Stomach (tissue), 9 donors: Measurements from ENCODE around the gene RAB12. TPM values are rescaled to one million over a fixed set of nuclear protein-coding genes. Genes with fewer than 3 reads are reported as not detected.
"Not testable (repeated sequence)": the region's sequence is repeated elsewhere in the genome, so short reads cannot be mapped to it uniquely, and the experiment has no call there.

Experiments
- DNase-seq, 2 donors: peaks; one replicate each; pipeline versions ENCODE4 v3.0.0 to v3.0.0-alpha.2; 2013 to 2019
- H3K27ac ChIP-seq, 5 donors: fragments of 200-600 bp in 4 of 5; sonication (generic) in 4 of 5; one replicate each; pipeline ENCODE4 v1.5.1; 2013 to 2019; ENCODE audit warnings: mild to moderate bottlenecking in 1 of 5, moderate library complexity in 1 of 5
- H3K27me3 ChIP-seq, 3 donors: fragments of 200-600 bp; sonication (generic); one replicate each; pipeline ENCODE4 v1.5.1; 2017 to 2019; ENCODE audit warnings: mixed run types in 1 of 3
- H3K36me3 ChIP-seq, 4 donors: fragments of 200-600 bp; sonication (generic); 1 replicate in 3 of 4; 2 replicates in 1 of 4; pipeline ENCODE4 v1.5.1; 2016 to 2019
- H3K4me1 ChIP-seq, 4 donors: fragments of 200-600 bp; sonication (generic); one replicate each; pipeline ENCODE4 v1.5.1; 2016 to 2019
- H3K4me3 ChIP-seq, 4 donors: fragments of 200-600 bp; sonication (generic) in 3 of 4; one replicate each; pipeline ENCODE4 v1.5.1; 2016 to 2019; ENCODE audit warnings: mild to moderate bottlenecking in 1 of 4
- H3K9me3 ChIP-seq, 4 donors: fragments of 200-600 bp; sonication (generic); one replicate each; pipeline ENCODE4 v1.5.1; 2016 to 2019
- EP300 ChIP-seq: sonication (generic); formaldehyde crosslinking; IDR thresholded peaks from one replicate; pipeline ENCODE4 v1.6.1; 2017; ENCODE audit warnings: antibody characterized with exemption
- POLR2A ChIP-seq, 4 donors: fragments of 450-650 bp; IDR thresholded peaks; one replicate each; pipeline ENCODE4 v1.6.1; 2016; ENCODE audit warnings: antibody characterized with exemption in 4 of 4, control low read depth in 2 of 4, mild to moderate bottlenecking in 1 of 4, moderate library complexity in 1 of 4
- POLR2AphosphoS5 ChIP-seq, 3 donors: sonication (generic); formaldehyde crosslinking; IDR thresholded peaks; one replicate each; pipeline ENCODE4 v1.6.1; 2016; ENCODE audit warnings: antibody characterized with exemption in 3 of 3
- WGBS, 5 donors: extraction: QIAGEN DNeasy Blood & Tissue Kit in 3 of 5; methylation state at CpG; one replicate each; pipeline versions ENCODE4 v1.1.5 to v1.1.7; 2013 to 2018; 5-methylcytosine and 5-hydroxymethylcytosine counted together
- intact Hi-C: fragments of 100-400 bp; cut with DNase I; formaldehyde crosslinking; loops from one replicate; pipeline ENCODE4 v1.15.1; 2023; ENCODE audit warnings: low total_unique reads
- polyA plus RNA-seq, 3 donors: library from polyadenylated mRNA; stranded (reverse); fragments of 200-250 nt; gene quantifications; one replicate each; pipeline ENCODE4 v1.2.3, GENCODE V29; 2013
- total RNA-seq, 5 donors: library from RNA; depleted of rRNA; stranded (reverse); fragments of >200 nt; gene quantifications; one replicate each; pipeline versions ENCODE4 v1.1.0 to v1.2.3, GENCODE V29; 2014 to 2016
- TF ChIP-seq, protein P1 (sequence below), 7 experiments: fragments of 450-650 bp in 4 of 7; fragments of 200-600 bp in 3 of 7; sonication (generic) in 3 of 7; IDR thresholded peaks; one replicate each; pipeline ENCODE4 v1.5.1; 2016 to 2019; ENCODE audit warnings: antibody characterized with exemption in 7 of 7, control low read depth in 2 of 7, mild to moderate bottlenecking in 1 of 7
- donor health status: healthy with polysubstance abuse.
- donor health status: Bipolar disorder and iron deficiency.
- donor health status: healthy.

RAB12 gene
- total and polyA plus RNA-seq, 8 donors = 10.7 to 88.5 (median 21.7) TPM

DNA sequence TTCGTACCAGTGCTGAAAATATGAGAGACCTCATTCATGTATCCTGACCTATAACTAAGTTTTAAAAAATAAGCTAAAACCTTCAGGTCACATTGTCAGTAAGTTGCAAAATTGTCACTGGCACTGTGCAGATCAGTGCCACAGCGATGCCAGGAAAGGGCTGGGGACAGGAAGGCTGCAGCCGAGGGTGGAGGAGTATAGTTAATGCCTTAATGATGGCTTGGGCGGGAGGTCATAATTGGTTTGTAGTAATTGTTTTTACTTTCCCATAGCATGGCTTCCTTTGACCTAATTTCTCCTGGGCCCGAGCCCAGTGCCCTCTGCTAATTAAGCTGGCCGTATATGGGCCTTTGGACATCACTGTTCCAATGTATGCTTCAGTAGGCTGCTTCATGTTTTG, 47.2 kb upstream of the RAB12 start:
- Histone ChIP-seq H3K36me3 (no peaks in the 10 kb centered on the region), H3K27me3 (no peaks in the 10 kb centered on the region), H3K9me3 (no peaks in the 10 kb centered on the region), H3K4me3 (no peak overlapping the region), H3K4me1 (no peaks in the 10 kb centered on the region), H3K27ac (no peak overlapping the region)
- TF ChIP-seq POLR2A (IDR thresholded peaks at IDR 0.05) = no peak
- no peak for TF ChIP-seq POLR2AphosphoS5 (IDR thresholded peaks at IDR 0.05)
- no peak for TF ChIP-seq EP300
- TF ChIP-seq, protein P1, sequence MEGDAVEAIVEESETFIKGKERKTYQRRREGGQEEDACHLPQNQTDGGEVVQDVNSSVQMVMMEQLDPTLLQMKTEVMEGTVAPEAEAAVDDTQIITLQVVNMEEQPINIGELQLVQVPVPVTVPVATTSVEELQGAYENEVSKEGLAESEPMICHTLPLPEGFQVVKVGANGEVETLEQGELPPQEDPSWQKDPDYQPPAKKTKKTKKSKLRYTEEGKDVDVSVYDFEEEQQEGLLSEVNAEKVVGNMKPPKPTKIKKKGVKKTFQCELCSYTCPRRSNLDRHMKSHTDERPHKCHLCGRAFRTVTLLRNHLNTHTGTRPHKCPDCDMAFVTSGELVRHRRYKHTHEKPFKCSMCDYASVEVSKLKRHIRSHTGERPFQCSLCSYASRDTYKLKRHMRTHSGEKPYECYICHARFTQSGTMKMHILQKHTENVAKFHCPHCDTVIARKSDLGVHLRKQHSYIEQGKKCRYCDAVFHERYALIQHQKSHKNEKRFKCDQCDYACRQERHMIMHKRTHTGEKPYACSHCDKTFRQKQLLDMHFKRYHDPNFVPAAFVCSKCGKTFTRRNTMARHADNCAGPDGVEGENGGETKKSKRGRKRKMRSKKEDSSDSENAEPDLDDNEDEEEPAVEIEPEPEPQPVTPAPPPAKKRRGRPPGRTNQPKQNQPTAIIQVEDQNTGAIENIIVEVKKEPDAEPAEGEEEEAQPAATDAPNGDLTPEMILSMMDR (IDR thresholded peaks at IDR 0.05) = no peak
- DNase-seq = no peak
- WGBS, 5 donors = 78 to 89% (median 86%) methylated on average over 6 of the region's 6 CpGs
- intact Hi-C loops = no loop called here

DNA sequence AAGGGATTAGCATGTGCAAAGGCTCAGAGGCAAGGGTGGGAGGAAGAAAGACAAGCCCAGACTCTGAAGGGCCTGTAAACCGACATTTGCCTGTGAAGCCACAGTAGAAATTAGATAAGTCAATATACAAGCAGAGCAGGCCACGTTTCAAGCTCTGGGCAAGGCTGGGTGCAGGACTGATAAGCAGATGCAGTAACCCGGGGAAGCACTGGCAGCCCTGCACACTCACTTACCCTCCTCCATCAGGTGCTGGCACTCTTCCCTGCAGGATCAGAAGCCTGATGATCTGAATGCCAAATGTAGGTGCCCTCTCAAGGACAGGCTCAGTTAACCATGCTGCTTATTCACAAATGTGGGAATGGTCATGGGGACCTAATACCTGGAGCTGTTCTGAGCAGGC, 46.3 kb upstream of the RAB12 start:
- H3K9me3 ChIP-seq = no peaks in the 10 kb centered on the region
- H3K27ac ChIP-seq = no peak overlapping the region
- H3K36me3 ChIP-seq = no peaks in the 10 kb centered on the region
- H3K4me3 ChIP-seq = no peak overlapping the region
- no peaks in the 10 kb centered on the region for H3K27me3 ChIP-seq
- H3K4me1 ChIP-seq = no peaks in the 10 kb centered on the region
- TF ChIP-seq POLR2AphosphoS5 (IDR thresholded peaks at IDR 0.05) = no peak
- TF ChIP-seq EP300 = no peak
- TF ChIP-seq, protein P1 (IDR thresholded peaks at IDR 0.05) = no peak
- WGBS, 5 donors = 16 to 45% (median 39%) methylated on average over 3 of the region's 3 CpGs
- intact Hi-C loops = no loop called here
- peak in 1 of 2 donors; percentile 43 for DNase-seq

DNA sequence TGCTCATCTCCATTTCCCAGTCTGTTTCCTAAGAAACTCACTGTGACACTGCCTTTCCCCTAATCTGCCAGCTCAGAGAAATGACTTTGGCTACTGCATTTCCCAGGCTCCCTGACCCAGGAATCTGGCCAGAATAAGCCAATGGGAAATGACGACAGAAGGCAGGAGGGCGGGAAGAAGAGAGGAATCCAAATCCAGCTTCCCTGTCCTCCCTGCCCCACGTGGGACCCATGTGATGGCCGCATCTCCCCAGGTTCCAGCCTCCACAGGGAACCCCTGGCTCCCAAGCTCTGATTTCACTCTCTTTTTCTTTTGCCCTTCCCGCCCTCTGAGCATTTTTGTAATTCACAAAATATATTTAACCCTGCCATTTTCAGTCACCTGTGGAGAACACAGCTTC, 37.8 kb upstream of the RAB12 start:
- intact Hi-C loops = no loop called here
- Histone ChIP-seq H3K27me3 (no peaks in the 10 kb centered on the region), H3K9me3 (no peaks in the 10 kb centered on the region), H3K4me3 (no peak overlapping the region), H3K4me1 (no peaks in the 10 kb centered on the region), H3K36me3 (no peaks in the 10 kb centered on the region), H3K27ac (no peak overlapping the region)
- DNase-seq = no peak
- no peak for TF ChIP-seq POLR2A (IDR thresholded peaks at IDR 0.05)
- TF ChIP-seq EP300 = no peak
- no peak for TF ChIP-seq POLR2AphosphoS5 (IDR thresholded peaks at IDR 0.05)
- TF ChIP-seq, protein P1 (IDR thresholded peaks at IDR 0.05) = no peak
- WGBS, 5 donors = 60 to 74% (median 65%) methylated on average over 5 of the region's 5 CpGs

DNA sequence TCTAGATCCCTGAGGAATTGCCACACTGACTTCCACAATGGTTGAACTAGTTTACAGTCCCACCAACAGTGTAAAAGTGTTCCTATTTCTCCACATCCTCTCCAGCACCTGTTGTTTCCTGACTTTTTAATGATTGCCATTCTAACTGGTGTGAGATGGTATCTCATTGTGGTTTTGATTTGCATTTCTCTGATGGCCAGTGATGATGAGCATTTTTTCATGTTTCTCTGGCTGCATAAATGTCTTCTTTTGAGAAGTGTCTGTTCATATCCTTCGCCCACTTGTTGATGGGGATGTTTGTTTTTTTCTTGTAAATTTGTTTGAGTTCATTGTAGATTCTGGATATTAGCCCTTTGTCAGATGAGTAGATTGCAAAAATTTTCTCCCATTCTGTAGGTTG, 35.5 kb upstream of the RAB12 start:
- intact Hi-C loops, H3K36me3 ChIP-seq, DNase-seq, H3K4me3 ChIP-seq, H3K27ac ChIP-seq, H3K4me1 ChIP-seq, H3K27me3 ChIP-seq, H3K9me3 ChIP-seq: not testable (repeated sequence)
- 5 to 63% (median 50%) methylated on average over 1 of the region's 1 CpG for WGBS, 5 donors

DNA sequence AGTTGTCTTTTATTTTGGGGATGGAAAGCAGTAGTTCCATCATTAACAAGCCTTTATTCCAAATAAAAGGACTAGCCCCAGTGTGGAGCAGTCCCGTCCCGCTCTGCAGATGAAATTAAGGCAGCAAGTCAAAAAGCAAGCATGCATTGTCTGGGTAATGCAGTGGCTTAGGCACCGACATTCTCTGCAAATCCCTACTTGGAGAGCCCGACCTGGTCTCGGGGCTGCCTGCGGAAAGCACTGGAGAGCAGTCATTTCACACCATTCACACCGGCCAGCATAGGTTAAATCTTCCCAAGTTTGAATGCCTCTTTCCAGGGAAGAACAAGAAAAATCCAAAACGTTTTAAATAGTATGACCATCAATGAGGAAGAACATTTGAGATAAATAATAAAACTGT, 24.4 kb upstream of the RAB12 start:
- intact Hi-C loops = no loop called here
- no peaks in the 10 kb centered on the region for H3K4me1 ChIP-seq
- H3K4me3 ChIP-seq = no peak overlapping the region
- peaks cover 0 to 5% (median 1%) of the 10 kb centered on the region in 4 donors for H3K9me3 ChIP-seq
- no peak overlapping the region for H3K27ac ChIP-seq
- no peaks in the 10 kb centered on the region for H3K36me3 ChIP-seq
- peaks cover 0 to 9% (median 6%) of the 10 kb centered on the region in 3 donors for H3K27me3 ChIP-seq
- TF ChIP-seq EP300 = no peak
- no peak for TF ChIP-seq POLR2A (IDR thresholded peaks at IDR 0.05)
- TF ChIP-seq, protein P1 (IDR thresholded peaks at IDR 0.05) = no peak
- TF ChIP-seq POLR2AphosphoS5 (IDR thresholded peaks at IDR 0.05) = no peak
- 35 to 46% (median 42%) methylated on average over 8 of the region's 8 CpGs for WGBS, 5 donors
- no peak for DNase-seq
